Measurements from ENCODE around the gene SLAMF7. TPM values are rescaled to one million over a fixed set of nuclear protein-coding genes. Genes with fewer than 3 reads are reported as not detected.

Gene SLAMF7
- total and polyA plus RNA-seq, 10 of the 15 experiments (the other 5 are each of a cell fraction or from before 2014, with no cell fraction given), result 66.6 to 284 (median 108) TPM

DNA sequence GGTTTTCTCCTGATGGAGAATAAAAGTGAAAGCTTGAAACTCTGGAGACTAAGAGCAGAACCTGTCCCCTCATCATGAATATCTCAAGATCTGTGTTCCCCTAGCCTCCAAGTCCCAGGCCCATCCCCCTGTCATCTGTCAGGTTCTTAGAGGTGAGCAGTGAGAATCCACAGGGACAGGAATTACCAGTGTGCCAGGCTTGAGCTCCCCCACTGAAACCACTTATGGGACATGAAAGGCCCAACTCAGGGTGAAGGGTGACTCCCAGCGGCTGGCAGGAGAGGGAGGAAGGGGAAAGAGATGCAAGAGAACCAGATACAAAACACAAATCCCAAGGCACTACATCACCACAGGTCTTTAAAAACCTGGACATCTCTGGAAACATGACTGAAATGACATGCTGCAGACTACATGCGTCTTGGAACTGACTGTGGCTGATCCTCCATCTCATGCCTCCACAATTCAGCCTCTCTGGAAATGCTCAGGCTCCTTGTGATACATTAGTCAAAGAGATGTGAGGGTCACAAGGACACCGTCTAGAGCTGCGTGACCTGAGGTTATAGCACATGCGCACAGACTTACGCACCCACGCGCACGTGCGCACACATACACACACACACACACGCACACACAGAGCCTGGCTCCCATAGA is 50.1 kb downstream of the SLAMF7 start (continued):
- TF ChIP-seq ZBTB4 (CRISPR knock-in tag; IDR thresholded peaks at IDR 0.05) (0 out of 2 replicates have a peak, but pooled peaks have one; percentile 12), CHD1 (IDR thresholded peaks at IDR 0.05; ENCODE audit: low read depth, low read length) (no peak), SMARCA5 (IDR thresholded peaks at IDR 0.05) (peak; percentile 84), RELA (IDR thresholded peaks at IDR 0.05; ENCODE audit: borderline replicate concordance, partially characterized antibody) (no peak), SMAD1 (IDR thresholded peaks at IDR 0.05; ENCODE audit: low read depth, partially characterized antibody) (no peak), MXI1 (IDR thresholded peaks at IDR 0.05; ENCODE audit: low read depth, low read length) (no peak), ZNF207 (IDR thresholded peaks at IDR 0.05; ENCODE audit: borderline replicate concordance) (no peak), ZNF217 (IDR thresholded peaks at IDR 0.05) (no peak), PKNOX1 (IDR thresholded peaks at IDR 0.05) (no peak), NFYA (IDR thresholded peaks at IDR 0.05; ENCODE audit: borderline replicate concordance, low read depth, low read length) (no peak), TCF3 (IDR thresholded peaks at IDR 0.05; ENCODE audit: borderline replicate concordance, insufficient read depth, low read depth, low read length) (no peak), HDAC2 (IDR thresholded peaks at IDR 0.05) (no peak), PBX3 (IDR thresholded peaks at IDR 0.05; ENCODE audit: insufficient replicate concordance, low read depth, low read length) (peak; percentile 17), NFYB (IDR thresholded peaks at IDR 0.05; ENCODE audit: insufficient read depth, low read depth, low read length) (no peak), SMC3 (IDR thresholded peaks at IDR 0.05; ENCODE audit: borderline replicate concordance, low read length) (no peak; the same call in 1 of the 2 replicates), EED (IDR thresholded peaks at IDR 0.05; ENCODE audit: low read depth) (peak; percentile 12; the same call in 1 of the 2 replicates), BCL11A (IDR thresholded peaks at IDR 0.05; ENCODE audit: low read depth, low read length) (no peak), ZNF384 (IDR thresholded peaks at IDR 0.05; ENCODE audit: borderline replicate concordance, low read depth, low read length) (no peak)
- TF ChIP-seq, protein P1, sequence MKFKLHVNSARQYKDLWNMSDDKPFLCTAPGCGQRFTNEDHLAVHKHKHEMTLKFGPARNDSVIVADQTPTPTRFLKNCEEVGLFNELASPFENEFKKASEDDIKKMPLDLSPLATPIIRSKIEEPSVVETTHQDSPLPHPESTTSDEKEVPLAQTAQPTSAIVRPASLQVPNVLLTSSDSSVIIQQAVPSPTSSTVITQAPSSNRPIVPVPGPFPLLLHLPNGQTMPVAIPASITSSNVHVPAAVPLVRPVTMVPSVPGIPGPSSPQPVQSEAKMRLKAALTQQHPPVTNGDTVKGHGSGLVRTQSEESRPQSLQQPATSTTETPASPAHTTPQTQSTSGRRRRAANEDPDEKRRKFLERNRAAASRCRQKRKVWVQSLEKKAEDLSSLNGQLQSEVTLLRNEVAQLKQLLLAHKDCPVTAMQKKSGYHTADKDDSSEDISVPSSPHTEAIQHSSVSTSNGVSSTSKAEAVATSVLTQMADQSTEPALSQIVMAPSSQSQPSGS (IDR thresholded peaks at IDR 0.05; ENCODE audit: low read length), result no peak
- TF ChIP-seq, protein P2, sequence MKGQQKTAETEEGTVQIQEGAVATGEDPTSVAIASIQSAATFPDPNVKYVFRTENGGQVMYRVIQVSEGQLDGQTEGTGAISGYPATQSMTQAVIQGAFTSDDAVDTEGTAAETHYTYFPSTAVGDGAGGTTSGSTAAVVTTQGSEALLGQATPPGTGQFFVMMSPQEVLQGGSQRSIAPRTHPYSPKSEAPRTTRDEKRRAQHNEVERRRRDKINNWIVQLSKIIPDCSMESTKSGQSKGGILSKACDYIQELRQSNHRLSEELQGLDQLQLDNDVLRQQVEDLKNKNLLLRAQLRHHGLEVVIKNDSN (IDR thresholded peaks at IDR 0.05; ENCODE audit: borderline replicate concordance, extremely low read length, insufficient read depth, low read depth, low read length), result no peak
- TF ChIP-seq, protein P3, sequence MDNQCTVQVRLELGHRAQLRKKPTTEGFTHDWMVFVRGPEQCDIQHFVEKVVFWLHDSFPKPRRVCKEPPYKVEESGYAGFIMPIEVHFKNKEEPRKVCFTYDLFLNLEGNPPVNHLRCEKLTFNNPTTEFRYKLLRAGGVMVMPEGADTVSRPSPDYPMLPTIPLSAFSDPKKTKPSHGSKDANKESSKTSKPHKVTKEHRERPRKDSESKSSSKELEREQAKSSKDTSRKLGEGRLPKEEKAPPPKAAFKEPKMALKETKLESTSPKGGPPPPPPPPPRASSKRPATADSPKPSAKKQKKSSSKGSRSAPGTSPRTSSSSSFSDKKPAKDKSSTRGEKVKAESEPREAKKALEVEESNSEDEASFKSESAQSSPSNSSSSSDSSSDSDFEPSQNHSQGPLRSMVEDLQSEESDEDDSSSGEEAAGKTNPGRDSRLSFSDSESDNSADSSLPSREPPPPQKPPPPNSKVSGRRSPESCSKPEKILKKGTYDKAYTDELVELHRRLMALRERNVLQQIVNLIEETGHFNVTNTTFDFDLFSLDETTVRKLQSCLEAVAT (IDR thresholded peaks at IDR 0.05), result peak; percentile 99; the same call in 1 of the 2 replicates

Data from GM12878 (cell line).